HG02759 (cell line): ENCODE measurements around the gene PFKL.

ENCODE experiments used
- ATAC-seq: cut with Tn5 transposase; IDR thresholded peaks from one replicate; pipeline ENCODE4 v1.9.1; 2021; ENCODE audit warnings: mild to moderate bottlenecking, moderate library complexity; ENCODE audit not compliant: unreplicated experiment

The PFKL gene

DNA sequence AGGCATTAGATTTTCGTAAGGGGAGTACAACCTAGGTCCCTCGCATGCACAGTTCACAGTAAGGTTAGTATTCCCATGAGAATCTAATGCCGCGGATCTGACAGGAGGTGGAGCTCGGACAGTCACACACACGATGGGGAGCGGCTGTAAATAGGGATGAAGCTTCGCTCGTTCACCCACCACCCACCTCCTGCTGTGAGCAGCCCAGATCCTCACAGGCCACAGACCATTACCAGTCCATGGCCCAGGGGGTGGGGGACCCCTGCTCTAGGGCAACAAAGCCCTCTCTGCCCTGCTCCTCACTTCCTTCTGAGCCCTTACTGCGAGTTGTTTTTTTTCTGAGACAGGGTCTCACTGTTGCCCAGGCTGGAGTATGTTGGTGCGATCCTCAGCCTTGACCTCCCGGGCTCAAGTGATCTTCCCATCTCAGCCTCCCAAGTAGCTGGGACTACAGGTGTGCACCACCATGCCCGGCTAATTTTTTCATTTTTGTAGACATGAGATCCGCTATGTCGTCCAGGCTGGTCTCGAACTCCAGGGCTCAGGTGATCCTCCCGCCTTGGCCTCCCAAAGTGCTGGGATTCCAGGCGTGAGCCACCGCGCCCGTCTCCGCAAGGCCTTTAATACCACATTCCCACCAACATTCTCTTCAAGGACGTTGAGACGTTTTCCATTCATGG lies 74.9 kb downstream of the PFKL start:
- ATAC-seq = no peak

DNA sequence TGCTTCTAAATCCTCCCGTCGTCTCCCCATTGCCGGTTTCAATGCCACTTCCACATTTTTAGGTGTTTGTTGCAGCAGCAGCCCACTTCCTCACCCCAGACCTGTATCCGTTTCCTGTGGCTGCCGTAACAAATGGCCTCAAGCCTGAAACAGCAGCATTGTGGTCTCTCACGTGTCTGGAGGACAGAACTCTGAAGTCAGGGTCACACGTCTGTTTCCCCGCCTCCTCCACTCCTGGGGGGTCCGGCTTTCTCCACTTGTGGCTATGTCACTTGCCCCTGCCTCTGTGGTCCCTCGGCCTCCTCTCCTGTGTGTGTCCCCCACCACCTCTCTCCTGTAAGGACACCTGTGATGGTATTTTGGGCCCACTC lies 75.4 kb downstream of the PFKL start:
- no peak for ATAC-seq

DNA sequence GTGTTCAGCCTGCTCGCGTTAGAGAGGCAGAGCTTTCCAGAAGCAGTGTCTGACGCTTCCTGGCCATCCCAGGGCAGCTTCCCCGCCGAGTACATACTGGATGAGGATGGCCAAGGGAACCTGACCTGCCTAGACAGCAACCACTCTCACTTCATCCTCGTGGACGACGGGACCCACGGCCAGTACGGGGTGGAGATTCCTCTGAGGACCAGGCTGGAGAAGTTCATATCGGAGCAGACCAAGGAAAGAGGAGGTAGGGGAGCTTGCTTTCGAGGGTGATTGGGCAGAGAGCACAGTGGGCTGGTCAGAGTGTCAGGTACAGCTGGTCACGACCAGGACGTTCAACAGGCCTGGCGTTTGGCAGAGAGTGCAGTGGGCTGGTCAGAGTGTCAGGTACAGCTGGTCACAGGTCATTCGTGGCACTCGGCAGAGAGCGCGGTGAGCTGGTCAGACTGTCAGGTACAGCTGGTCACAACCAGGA lies 75.9 kb downstream of the PFKL start:
- ATAC-seq = no peak

DNA sequence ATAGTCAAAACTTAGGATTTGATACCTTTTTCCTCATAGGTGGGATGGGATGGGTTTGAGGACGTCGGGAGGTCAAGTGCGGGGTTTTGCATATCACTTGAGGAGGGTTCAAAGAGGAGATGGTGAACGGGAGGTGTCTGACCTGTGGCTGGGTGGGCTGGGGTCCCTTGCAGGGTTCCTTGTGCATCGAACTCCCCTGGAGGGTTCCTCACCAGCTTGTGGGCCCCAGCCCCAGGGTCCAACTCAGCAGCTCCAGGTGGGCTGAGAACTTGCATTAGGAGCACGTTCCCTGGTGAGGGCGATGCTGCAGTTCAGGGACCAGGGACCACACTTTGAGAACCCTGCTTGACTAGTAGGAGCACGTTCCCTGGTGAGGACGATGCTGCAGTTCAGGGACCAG lies 76.8 kb downstream of the PFKL start:
- ATAC-seq = no peak
